Measurements from ENCODE around the gene TUBE1.

- TF ChIP-seq, protein P1, sequence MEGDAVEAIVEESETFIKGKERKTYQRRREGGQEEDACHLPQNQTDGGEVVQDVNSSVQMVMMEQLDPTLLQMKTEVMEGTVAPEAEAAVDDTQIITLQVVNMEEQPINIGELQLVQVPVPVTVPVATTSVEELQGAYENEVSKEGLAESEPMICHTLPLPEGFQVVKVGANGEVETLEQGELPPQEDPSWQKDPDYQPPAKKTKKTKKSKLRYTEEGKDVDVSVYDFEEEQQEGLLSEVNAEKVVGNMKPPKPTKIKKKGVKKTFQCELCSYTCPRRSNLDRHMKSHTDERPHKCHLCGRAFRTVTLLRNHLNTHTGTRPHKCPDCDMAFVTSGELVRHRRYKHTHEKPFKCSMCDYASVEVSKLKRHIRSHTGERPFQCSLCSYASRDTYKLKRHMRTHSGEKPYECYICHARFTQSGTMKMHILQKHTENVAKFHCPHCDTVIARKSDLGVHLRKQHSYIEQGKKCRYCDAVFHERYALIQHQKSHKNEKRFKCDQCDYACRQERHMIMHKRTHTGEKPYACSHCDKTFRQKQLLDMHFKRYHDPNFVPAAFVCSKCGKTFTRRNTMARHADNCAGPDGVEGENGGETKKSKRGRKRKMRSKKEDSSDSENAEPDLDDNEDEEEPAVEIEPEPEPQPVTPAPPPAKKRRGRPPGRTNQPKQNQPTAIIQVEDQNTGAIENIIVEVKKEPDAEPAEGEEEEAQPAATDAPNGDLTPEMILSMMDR (IDR thresholded peaks at IDR 0.05) = no peak
- TF ChIP-seq TEAD4 (IDR thresholded peaks at IDR 0.05; ENCODE audit: borderline replicate concordance, insufficient read depth) (no peak), GABPA (IDR thresholded peaks at IDR 0.05; ENCODE audit: low read depth) (no peak), MEF2A (IDR thresholded peaks at IDR 0.05; ENCODE audit: borderline replicate concordance, low read depth) (no peak), RAD21 (IDR thresholded peaks at IDR 0.05; ENCODE audit: low read length) (no peak), CHD2 (IDR thresholded peaks at IDR 0.05; ENCODE audit: low read length, partially characterized antibody) (no peak), EZH2phosphoT487 (IDR thresholded peaks at IDR 0.05; ENCODE audit: borderline replicate concordance, low read depth) (no peak), SIN3A (IDR thresholded peaks at IDR 0.05; ENCODE audit: borderline replicate concordance, low read depth, low read length) (no peak)
Measured at GRCh38 chr6:112128208-112128607, 40.9 kb upstream of the TUBE1 start.

All from SK-N-SH (cell line).